ENCODE measurements around the gene FTCDNL1.

- no peak for TF ChIP-seq CTCF (IDR thresholded peaks at IDR 0.05)
- no peak for TF ChIP-seq POLR2A (IDR thresholded peaks at IDR 0.05)
Measured at GRCh38 chr2:199742884-199743283, 108.1 kb downstream of the FTCDNL1 start.
